GM20000 (cell line): ENCODE data around the gene PAPPA.

Experiments
- DNase-seq: peaks from one replicate; pipeline ENCODE4 v3.0.0; 2012; ENCODE audit warnings: low spot score
- TF ChIP-seq, protein P1 (sequence below): IDR thresholded peaks from 2 replicates; pipeline ENCODE4 v1.5.1; 2012; ENCODE audit warnings: mild to moderate bottlenecking, control low read depth; ENCODE audit errors: extremely low read depth, missing control alignments

Gene PAPPA

DNA sequence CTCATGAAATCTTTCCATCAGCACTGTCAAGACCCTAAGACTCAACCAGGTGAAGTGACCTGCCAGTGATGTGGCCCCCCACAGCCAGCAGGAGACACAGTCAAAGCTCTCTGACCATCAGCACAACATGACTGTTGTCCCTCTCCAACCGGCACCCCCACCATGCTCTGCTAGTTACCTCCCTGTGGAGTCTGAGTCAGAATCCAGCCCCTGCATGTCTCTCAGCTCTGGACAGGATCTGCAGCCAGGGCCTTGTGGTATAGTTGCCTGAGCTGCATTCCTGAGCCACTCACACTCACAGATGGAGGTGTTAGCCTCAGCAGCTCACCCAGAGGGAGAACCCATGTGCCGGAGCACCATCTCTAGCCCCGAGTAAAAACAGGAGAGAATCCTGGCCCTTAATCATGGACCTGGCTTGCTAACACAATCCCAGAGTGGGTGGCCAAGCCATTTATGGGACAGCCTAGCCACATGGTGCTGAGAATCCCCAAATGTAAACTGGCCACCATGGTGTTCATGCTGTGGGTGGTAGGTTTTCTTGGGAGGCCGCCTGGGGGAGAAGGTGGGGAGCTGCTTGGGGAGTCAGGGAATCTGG, 237.8 kb downstream of the PAPPA start:
- TF ChIP-seq, protein P1, sequence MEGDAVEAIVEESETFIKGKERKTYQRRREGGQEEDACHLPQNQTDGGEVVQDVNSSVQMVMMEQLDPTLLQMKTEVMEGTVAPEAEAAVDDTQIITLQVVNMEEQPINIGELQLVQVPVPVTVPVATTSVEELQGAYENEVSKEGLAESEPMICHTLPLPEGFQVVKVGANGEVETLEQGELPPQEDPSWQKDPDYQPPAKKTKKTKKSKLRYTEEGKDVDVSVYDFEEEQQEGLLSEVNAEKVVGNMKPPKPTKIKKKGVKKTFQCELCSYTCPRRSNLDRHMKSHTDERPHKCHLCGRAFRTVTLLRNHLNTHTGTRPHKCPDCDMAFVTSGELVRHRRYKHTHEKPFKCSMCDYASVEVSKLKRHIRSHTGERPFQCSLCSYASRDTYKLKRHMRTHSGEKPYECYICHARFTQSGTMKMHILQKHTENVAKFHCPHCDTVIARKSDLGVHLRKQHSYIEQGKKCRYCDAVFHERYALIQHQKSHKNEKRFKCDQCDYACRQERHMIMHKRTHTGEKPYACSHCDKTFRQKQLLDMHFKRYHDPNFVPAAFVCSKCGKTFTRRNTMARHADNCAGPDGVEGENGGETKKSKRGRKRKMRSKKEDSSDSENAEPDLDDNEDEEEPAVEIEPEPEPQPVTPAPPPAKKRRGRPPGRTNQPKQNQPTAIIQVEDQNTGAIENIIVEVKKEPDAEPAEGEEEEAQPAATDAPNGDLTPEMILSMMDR, result no peak
- DNase-seq, result no peak

DNA sequence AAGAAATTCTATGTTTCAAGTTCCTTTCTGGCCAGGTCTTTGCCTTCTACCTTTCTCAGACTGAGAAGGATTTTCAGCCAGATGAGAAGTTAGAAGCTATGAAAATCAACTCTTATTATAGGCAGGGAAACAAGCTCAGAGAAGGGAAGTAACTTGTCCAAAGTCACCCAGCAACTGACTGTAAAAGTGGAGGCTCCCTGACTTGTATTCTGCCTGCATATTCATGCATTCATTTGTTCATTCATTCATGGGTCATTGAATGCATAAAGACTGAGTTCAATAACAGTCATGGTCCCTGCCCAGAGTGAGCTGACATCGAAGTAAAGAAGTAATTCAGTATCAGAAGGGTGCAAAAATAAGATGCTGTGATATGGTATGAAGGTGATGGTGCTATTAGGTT, 239.6 kb downstream of the PAPPA start:
- no peak for DNase-seq
- TF ChIP-seq, protein P1, result no peak

- TF ChIP-seq, protein P1, result no peak
- DNase-seq, result no peak
Measured at GRCh38 chr9:116394070-116394469, 240.5 kb downstream of the PAPPA start.

DNA sequence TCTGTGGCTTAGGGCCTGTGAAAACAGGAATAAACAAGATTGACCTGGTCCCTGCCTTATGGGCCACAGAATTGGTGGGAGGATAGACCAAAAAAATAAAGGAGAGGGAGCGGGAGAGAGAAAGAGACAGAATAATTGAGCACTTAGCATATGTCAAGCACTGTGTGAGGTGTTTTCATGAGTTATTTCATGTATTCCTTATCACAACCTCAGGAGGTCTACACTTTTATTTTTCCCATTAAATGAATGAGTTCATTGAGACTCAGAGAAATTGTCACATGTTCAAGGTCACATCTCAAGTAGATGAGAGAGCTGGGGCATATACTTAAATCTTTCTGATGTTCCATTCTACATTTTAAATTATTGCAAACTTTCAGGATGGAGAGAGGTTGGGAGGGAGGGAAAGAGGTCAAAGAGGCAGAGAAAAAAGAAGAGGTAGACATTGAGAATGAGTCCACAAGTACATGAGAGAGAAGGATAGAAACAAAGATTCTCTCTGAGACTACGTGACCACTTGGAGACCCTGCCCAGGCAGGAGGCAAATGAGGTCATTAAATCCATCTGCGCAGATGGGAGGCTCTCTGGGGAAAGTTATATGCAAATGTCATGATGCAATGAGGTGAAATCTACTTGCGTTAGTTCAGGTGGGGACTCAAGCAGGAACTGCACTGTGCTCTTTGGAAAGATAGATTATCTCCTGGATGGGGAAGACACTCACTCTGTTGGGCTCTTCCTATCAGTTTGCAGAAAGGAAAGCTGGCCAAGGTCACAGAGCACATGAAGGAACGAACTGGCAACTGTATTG, 241.5 kb downstream of the PAPPA start:
- TF ChIP-seq, protein P1, result no peak
- DNase-seq, result no peak

GRCh38 chr9:116395699-116396037, 242.1 kb downstream of the PAPPA start:
- no peak for DNase-seq
- TF ChIP-seq, protein P1, result no peak

- no peak for DNase-seq
- TF ChIP-seq, protein P1, result no peak
Measured at GRCh38 chr9:116403171-116403570, 249.6 kb downstream of the PAPPA start.

- DNase-seq, result no peak
- TF ChIP-seq, protein P1, result no peak
Measured at GRCh38 chr9:116404228-116404627, 250.6 kb downstream of the PAPPA start.
